Erythroblast (primary cell): Measurements from ENCODE around the gene GALP.
"Not testable (repeated sequence)": the region's sequence is repeated elsewhere in the genome, so short reads cannot be mapped to it uniquely, and the experiment has no call there.

Experiments used
- DNase-seq, 2 experiments: peaks; one replicate each; lab custom pipeline; 2025; lab: John Stamatoyannopoulos, UW
- GATA1 ChIP-seq: IDR thresholded peaks from 2 replicates; pipeline ENCODE4 v1.6.1; 2011; ENCODE audit warnings: low read depth, mild to moderate bottlenecking, control low read depth, low read length, moderate library complexity
- POLR2A ChIP-seq: IDR thresholded peaks from 2 replicates; pipeline ENCODE4 v1.6.1; 2011; ENCODE audit warnings: mild to moderate bottlenecking, low read length

The GALP gene

DNA sequence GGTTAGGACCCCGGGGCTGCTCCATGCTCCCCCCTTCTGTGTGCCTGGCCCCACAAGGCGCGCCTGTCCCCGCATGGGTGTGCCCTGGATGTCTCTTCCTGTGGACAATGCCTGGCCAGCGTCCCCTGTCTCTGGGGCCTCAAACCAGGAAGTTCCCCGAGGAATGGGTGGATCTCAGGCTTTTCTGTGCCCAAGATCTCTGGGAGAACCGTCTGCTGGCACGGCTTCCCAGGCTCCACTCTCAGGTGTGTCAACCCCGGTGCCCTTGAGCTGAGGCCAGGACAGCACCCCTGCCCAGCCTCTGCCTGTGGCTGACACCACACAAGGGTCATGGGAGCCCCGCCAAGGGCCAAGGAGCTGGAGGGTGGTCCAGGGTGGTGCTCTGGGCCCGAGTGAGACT is 19.0 kb upstream of the GALP start:
- DNase-seq: no peak
- TF ChIP-seq POLR2A (no peak), GATA1 (no peak)

DNA sequence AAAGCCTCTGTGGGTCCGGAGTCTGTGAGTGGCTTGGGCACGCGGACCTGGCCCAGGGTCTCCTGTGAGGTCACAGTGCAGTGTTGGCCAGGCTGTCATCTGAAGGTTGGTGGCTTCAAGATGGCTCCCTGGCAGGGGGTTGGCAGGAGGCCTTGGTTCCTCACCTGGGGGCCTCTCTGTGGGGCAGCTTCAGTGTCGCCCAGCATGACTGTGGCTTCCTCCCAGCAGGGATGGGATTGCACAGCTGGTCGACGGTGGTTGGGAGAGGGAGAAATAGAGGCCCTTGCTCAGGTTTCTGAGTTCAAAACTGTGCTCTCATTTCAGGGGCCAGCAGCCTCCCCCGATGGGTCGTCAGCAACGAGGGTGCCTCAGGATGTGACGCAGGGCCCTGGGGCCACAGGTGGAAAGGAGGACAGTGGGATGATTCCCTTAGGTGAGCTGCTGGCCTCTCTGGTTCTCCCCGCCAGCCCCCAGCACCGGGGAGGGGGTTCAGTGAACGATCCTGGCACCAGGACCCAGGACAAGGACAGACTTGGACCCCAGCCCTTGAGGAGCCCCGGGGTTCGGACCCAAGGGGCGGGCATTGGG is 17.5 kb upstream of the GALP start:
- no peak for TF ChIP-seq POLR2A
- TF ChIP-seq GATA1: no peak
- no peak for DNase-seq

DNA sequence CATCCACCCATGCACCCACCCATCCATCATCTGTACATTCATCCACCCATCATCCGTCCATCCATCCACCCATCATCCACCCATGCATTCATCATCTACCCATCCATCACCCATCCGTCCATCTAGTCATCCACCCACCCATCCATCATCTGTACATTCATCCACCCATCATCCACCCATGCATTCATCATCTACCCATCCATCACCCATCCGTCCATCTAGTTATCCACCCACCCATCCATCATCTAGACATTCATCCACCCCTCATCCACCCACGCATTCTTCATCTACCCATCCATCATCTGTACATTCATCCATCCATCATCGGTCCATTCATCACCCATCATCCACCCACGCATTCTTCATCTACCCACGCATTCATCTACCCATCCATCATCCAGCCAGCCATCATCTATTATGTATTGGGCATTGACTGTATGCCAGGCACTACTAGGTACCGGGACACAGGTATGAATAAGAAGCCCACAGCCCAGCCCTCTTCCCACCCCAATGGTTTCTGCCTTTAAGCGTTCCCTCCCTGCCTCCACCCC is 16.7 kb upstream of the GALP start:
- no peak for DNase-seq
- TF ChIP-seq POLR2A (no peak), GATA1 (no peak)

DNA sequence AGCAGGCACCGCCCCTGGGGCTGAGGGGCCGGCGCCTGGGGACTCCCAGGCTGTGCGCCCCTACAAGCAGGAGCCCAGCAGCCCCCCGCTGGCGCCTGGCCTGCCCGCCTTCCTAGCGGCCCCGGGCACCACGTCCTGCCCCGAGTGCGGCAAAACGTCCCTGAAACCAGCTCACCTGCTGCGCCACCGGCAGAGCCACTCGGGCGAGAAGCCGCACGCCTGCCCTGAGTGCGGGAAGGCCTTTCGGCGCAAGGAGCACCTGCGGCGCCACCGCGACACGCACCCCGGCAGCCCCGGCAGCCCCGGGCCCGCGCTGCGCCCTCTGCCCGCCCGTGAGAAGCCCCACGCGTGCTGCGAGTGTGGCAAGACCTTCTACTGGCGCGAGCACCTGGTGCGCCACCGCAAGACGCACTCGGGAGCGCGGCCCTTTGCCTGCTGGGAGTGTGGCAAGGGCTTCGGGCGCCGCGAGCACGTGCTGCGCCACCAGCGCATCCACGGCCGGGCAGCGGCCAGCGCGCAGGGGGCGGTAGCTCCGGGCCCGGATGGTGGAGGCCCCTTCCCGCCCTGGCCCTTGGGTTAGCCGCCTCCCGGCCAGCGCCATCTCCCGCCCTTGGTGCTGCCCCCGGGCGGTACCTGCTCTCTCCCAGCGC is 16.1 kb upstream of the GALP start:
- no peak for DNase-seq
- no peak for TF ChIP-seq GATA1
- TF ChIP-seq POLR2A: no peak

DNA sequence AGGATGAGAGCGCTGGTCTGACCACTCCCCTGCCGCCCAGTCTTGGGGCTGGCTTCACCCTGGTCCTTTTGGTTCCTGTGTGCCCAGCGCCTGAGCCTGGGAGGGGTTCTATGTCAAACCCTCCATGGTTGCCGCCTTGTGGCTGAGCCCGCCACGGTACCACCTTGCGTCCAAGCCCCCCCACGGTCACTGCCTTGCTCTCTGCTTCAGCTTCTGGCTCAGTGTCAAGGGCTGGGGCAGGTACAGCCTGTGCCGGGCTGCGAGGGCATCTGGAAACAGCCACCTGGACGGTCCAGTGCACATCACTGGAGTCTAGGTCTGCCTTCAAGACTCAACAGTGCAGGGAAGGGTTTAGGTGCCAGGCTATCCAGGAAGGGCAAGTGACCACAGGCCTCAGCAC is 14.3 kb upstream of the GALP start:
- DNase-seq: no peak
- TF ChIP-seq POLR2A: no peak
- no peak for TF ChIP-seq GATA1

DNA sequence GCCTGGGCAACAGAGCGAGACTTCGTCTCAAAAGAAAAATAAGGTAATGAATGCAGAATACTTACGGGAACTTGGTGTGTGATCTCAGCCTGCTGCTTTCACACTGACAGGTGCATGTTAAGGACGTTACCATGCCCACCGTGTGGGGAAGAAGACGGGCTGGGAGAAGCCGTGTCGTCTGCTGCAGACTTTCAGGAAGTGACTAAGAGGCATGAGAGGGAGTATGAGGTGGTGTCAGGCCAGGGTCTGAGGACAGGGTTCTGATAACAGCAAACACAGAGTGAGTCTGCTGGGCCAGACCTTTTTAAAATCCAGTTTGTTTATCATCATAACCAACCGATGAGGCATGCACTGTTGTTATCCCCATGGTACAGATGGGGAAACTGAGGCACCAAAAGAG is 13.6 kb upstream of the GALP start:
- TF ChIP-seq GATA1 (no peak), POLR2A (no peak)
- DNase-seq: no peak

DNA sequence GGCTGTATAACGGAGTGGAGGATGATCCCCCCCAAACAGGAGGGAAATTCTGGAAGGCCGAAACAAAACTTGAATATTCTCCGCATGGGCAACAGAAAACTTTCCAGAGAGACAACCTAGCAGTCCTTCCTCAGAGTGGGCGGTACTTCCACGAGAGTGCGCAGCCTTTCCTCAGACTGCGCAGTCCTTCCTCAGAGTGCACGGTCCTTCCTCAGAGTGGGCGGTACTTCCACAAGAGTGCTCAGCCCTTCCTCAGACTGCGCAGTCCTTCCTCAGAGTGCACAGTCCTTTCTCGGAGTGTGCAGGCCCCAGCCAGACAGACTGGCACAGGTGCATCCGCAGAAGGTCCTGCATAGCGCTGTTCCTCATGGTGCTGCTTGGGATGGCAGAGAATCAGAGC is 12.7 kb upstream of the GALP start:
- TF ChIP-seq GATA1: no peak
- no peak for TF ChIP-seq POLR2A
- DNase-seq: no peak

DNA sequence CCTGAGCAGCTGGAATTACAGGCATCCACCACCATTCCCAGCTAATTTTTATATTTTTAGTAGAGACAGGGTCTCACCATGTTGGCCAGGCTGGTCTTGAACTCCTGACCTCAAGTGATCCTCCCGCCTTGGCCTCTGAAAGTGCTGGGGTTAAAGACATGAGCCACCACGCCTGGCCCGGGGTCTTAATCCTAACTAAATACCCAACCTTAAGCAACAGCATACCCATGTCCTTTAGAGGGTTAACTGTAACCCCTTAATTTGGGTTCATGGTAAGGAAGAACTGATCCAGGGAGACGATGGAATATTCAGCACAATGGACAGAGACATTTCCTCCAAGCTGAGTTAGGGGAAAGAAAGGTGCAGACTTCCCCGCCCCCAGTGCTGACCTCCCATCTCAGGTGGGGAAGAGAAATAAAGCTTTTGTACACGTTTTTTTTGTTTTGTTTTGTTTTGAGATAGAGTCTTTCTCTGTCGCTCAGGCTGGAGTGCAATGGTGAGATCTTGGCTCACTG is 8.7 kb upstream of the GALP start:
- no peak for DNase-seq
- TF ChIP-seq POLR2A (no peak), GATA1 (no peak)

DNA sequence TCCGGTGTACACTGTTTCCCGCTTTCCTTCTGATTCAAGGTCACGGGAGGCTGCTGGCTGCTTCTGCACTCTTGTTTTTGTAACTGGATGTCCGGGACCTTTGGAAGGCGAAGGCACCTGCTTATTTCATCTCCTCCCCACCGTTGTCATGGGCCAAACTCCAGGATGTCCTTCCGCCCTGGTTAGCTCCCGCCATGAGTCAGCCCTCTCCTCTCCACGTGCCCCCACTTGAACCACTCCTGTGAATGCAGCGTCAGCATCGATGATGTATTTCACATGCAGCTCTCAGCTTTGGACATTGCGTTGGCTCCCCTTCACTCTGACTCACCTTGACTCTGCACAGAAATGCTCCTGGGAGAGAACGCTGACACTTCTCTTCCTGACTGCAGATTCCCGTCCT is 5.5 kb upstream of the GALP start:
- DNase-seq: no peak
- TF ChIP-seq POLR2A (no peak), GATA1 (no peak)

DNA sequence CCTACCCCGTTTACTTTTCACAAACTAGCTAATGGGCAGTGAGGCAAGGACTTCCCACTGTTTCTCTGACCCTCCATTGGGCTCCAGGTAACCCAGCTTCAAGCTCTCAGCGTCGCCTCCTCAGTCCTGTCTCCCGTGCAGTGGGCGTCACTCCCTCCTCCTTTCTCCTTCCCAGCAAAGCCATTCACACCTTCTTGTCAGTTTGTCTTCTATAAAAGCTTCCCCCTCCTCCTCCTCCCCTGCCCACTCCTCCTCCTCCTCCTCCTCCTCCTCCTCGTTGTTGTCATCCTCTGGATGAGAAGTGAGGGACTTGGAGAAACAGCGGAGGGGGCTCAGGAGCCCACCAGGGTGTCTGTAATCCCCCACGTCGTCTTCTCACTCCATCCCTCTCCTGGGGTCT is 1.7 kb upstream of the GALP start:
- no peak for TF ChIP-seq GATA1

DNA sequence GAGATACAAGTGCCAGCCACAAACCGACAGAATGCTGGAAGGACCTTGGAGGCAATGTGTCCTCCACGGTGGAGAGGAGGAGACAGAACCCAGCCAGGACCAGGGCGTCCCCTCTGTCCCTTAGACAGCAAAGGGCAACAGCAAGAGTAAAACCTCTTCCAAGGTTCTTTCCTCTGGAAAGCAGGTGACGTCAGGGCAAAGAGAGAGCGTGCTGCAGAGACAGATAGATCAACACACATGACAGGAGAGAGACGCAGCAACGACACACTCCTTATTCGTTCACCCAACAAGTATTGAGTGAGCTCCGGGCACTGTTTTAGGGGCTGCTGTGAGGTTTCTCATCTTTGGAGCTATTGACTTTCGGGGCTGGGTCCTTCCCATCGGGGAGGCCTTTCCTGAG is 1.3 kb upstream of the GALP start:
- no peak for TF ChIP-seq POLR2A
- TF ChIP-seq GATA1: no peak
- no peak for DNase-seq

More for the DNA sequence above, 1.7 kb upstream of the GALP start:
- DNase-seq: no peak

DNA sequence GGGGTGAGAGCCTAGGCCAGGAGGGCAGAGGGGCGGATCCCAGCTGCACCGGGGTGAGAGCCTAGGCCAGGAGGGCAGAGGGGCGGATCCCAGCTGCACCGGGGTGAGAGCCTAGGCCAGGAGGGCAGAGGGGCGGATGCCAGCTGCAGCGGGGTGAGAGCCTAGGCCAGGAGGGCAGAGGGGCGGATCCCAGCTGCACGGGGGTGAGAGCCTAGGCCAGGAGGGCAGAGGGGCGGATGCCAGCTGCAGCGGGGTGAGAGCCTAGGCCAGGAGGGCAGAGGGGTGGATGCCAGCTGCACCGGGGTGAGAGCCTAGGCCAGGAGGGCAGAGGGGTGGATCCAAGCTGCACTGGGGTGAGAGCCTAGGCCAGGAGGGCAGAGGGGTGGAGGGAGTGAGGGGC is 502 bp downstream of the GALP start:
- not testable (repeated sequence) for DNase-seq

DNA sequence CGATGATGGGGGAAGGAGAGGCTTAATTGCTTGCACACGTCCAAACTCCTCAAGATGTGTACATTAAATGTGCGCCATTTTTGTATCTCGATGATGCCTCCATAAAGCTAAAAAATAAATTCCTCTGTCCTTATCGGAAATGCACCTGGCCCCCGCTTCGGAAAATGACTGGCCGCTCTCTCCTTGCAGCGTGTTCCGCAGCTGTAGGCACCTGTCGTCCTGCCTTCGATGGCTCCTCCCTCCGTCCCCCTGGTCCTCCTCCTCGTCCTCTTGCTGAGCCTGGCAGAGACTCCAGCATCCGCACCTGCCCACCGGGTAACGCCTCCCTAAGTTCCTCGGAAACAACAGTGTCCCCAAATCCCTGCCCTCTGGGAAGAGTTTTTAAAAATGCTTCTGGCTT is 1.1 kb downstream of the GALP start:
- TF ChIP-seq POLR2A (no peak), GATA1 (no peak)
- DNase-seq: no peak

DNA sequence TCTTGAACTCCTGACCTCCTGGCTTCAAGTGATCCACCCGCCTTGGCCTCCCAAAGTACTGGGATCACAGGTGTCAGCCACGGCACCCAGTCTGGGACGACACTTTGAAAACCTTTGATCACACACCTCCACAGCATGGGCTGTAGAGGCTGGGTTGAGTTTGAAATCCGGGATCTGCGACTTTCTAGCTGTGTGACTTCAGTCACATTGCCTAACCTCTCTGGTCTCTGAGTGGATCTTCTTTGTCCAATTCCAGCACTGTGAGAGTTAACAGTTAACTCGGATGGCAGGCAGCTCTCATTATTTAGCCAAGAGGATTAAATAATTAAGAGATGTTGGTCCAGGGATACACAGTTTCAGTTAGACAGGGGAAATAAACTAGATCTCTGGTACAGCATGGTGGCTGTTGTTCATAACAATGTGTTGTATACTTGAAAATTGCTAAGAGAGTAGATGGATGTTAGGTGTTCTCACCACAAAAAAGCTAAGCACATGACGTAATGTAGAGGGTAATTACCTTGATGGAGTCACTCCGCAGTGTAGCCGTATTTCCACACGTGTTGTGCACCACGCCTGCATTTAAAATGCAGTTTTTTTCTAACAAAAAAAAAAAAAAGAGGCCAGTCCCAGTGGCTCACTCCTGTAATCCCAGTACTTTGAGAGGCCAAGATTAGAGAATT is 1.9 kb downstream of the GALP start:
- no peak for TF ChIP-seq GATA1
- TF ChIP-seq POLR2A: no peak
- no peak for DNase-seq
